IMR-90 (cell line): ENCODE data around the gene GVQW3.

ENCODE experiments used
- CEBPB ChIP-seq: IDR thresholded peaks from 2 replicates; pipeline ENCODE4 v1.6.1; 2012; ENCODE audit warnings: low read depth, low read length, improper control_type of control experiment
- CTCF ChIP-seq: conservative IDR thresholded peaks from 2 replicates; pipeline ENCODE4 v1.5.1; 2012; ENCODE audit warnings: mild to moderate bottlenecking, low read depth, low read length, improper control_type of control experiment
- ELK1 ChIP-seq: fragments of 150-350 bp; IDR thresholded peaks from 2 replicates; pipeline ENCODE4 v1.6.1; 2016; ENCODE audit warnings: low read depth, mild to moderate bottlenecking, low read length, moderate library complexity, borderline replicate concordance
- MXI1 ChIP-seq: IDR thresholded peaks from 2 replicates; pipeline ENCODE4 v1.6.1; 2012; ENCODE audit warnings: low read depth, mild to moderate bottlenecking, low read length, moderate library complexity, borderline replicate concordance
- POLR2A ChIP-seq: IDR thresholded peaks from 2 replicates; pipeline ENCODE4 v1.6.1; 2012; ENCODE audit warnings: mild to moderate bottlenecking, low read depth, low read length
- RAD21 ChIP-seq: IDR thresholded peaks from 2 replicates; pipeline ENCODE4 v1.6.1; 2012; ENCODE audit warnings: low read length, improper control_type of control experiment
- USF2 ChIP-seq: fragments of 150-350 bp; IDR thresholded peaks from 2 replicates; pipeline ENCODE4 v1.6.1; 2017; ENCODE audit warnings: mild to moderate bottlenecking, antibody characterized with exemption, low read length, low read depth

- no peak for TF ChIP-seq MXI1
- TF ChIP-seq POLR2A, result no peak
- TF ChIP-seq RAD21, result no peak
- TF ChIP-seq CTCF, result no peak
- TF ChIP-seq USF2, result no peak
- no peak for TF ChIP-seq CEBPB
- no peak for TF ChIP-seq ELK1
Observed at GRCh38 chr11:76376746-76377558, 4.2 kb upstream of the GVQW3 start.
